OCI-LY1 (cell line): ENCODE data around the gene ELMO1.

Experiments used
- CTCF ChIP-seq: fragments of 200-600 bp; sonication (generic), shearing (Covaris generic); IDR thresholded peaks from 2 replicates; pipeline ENCODE4 v1.5.1; 2017; ENCODE audit warnings: mild to moderate bottlenecking, antibody characterized with exemption, low read length, moderate library complexity, mixed read lengths
- EZH2 ChIP-seq: fragments of 200-600 bp; sonication (generic), shearing (Covaris generic); IDR thresholded peaks from 2 replicates; pipeline ENCODE4 v1.8.0; 2017; ENCODE audit warnings: borderline replicate concordance, mixed run types, mild to moderate bottlenecking, antibody characterized with exemption, low read length, moderate library complexity, mixed read lengths

- TF ChIP-seq CTCF (no peak), EZH2 (no peak)
These were observed 448.2 kb downstream of the ELMO1 start for GRCh38 chr7:37000511-37000910.
